Activated CD8-positive, alpha-beta T cell treated with anti-CD3 and anti-CD28 coated beads for 36 hours (primary cell): ENCODE data around the gene GRM5. TPM values are rescaled to one million over a fixed set of nuclear protein-coding genes. Genes with fewer than 3 reads are reported as not detected.

Source experiments
- ATAC-seq: fragments of 200-7000 bp; cut with Tn5 transposase; one replicate; pipeline ENCODE4 v1.10.0; 2021; ENCODE audit warnings: mild to moderate bottlenecking, moderate library complexity
- CTCF ChIA-PET: fragments of 350-600 bp; sonication (Branson Sonifier 250); formaldehyde crosslinking; loops from one replicate; lab custom pipeline; 2021; ENCODE audit warnings: antibody characterized with exemption; lab: Charles Lee
- POLR2A ChIA-PET: fragments of 350-600 bp; sonication (Branson Sonifier 250); formaldehyde crosslinking; loops from one replicate; lab custom pipeline; 2021; ENCODE audit warnings: antibody characterized with exemption; lab: Charles Lee
- DNase-seq: peaks from one replicate; pipeline ENCODE4 v3.0.0-alpha.2; 2020
- H3K27ac Mint-ChIP-seq: one replicate; pipeline ENCODE4 v1.8.0; 2021; ENCODE audit warnings: mild to moderate bottlenecking, mixed read lengths
- H3K27me3 Mint-ChIP-seq: one replicate; pipeline ENCODE4 v1.8.0; 2021; ENCODE audit warnings: mixed read lengths
- H3K36me3 Mint-ChIP-seq: one replicate; pipeline ENCODE4 v1.8.0; 2021; ENCODE audit warnings: low read depth, mixed read lengths
- H3K4me1 Mint-ChIP-seq: one replicate; pipeline ENCODE4 v1.8.0; 2021; ENCODE audit warnings: low read depth, mixed read lengths
- H3K4me3 Mint-ChIP-seq: one replicate; pipeline ENCODE4 v1.8.0; 2021; ENCODE audit warnings: mild to moderate bottlenecking, moderate library complexity, mixed read lengths
- H3K9me3 Mint-ChIP-seq: one replicate; pipeline ENCODE4 v1.8.0; 2021; ENCODE audit warnings: mixed read lengths
- intact Hi-C: fragments of 100-400 bp; cut with micrococcal nuclease; formaldehyde crosslinking; loops from one replicate; pipeline ENCODE4 v1.10.0; 2022
- total RNA-seq, 2 experiments: library from RNA; stranded (reverse); gene quantifications; one replicate each; pipeline ENCODE4 v1.2.3, GENCODE V29; 2021
- TF ChIP-seq, protein P1 (sequence below): fragments of 200-600 bp; IDR thresholded peaks from one replicate; pipeline ENCODE4 v1.8.0; 2022; ENCODE audit warnings: antibody characterized with exemption, mild to moderate bottlenecking

Gene GRM5
- total RNA-seq, 2 experiments from 2014 or later = not detected

DNA sequence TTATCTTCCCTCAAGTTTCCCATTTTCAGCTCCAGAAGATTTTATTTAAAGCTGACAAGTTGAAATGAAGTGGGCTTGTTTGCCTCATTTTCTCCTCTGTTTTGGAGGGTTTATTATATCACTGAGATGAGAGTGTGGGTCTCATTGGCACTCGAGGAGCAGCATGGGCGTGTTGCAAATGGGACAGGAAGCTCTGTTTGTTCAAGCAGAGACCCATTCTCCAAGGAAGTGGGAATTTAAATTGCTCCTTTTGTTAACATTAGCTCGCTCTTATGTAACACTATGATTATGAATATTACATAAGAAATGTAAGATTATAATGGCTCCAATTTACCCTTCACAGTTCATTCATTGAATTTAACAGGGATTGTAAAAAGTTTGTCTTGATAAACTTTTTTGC lies 410.6 kb downstream of the GRM5 start:
- Mint-ChIP-seq H3K4me1 (peaks cover 8% of the 10 kb centered on the region), H3K27ac (no peak overlapping the region), H3K9me3 (no peaks in the 10 kb centered on the region), H3K27me3 (no peaks in the 10 kb centered on the region), H3K4me3 (no peak overlapping the region), H3K36me3 (no peaks in the 10 kb centered on the region)
- ATAC-seq (no peak), DNase-seq (no peak)
- ChIA-PET POLR2A (no interaction called here), CTCF (no interaction called here)
- TF ChIP-seq, protein P1, sequence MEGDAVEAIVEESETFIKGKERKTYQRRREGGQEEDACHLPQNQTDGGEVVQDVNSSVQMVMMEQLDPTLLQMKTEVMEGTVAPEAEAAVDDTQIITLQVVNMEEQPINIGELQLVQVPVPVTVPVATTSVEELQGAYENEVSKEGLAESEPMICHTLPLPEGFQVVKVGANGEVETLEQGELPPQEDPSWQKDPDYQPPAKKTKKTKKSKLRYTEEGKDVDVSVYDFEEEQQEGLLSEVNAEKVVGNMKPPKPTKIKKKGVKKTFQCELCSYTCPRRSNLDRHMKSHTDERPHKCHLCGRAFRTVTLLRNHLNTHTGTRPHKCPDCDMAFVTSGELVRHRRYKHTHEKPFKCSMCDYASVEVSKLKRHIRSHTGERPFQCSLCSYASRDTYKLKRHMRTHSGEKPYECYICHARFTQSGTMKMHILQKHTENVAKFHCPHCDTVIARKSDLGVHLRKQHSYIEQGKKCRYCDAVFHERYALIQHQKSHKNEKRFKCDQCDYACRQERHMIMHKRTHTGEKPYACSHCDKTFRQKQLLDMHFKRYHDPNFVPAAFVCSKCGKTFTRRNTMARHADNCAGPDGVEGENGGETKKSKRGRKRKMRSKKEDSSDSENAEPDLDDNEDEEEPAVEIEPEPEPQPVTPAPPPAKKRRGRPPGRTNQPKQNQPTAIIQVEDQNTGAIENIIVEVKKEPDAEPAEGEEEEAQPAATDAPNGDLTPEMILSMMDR = no peak
- intact Hi-C loops = no loop called here

DNA sequence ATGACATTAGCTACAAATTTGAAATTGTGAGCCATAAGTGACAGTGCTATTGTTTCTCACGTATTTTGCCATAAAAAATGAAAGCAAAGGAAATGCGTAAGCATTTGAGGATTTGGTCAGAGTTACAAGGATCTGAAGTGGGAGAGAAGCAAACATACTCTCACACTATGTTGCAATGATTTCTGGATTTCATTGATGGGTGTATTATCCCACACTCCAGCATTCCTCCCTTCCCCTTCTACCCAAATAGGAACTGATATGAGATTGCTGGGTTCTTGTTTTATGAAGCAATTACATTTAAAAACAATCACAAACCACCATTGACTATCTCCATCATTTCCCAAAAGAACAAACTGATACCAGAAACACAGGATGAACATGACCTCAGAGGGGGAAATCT lies 414.2 kb downstream of the GRM5 start:
- no peaks in the 10 kb centered on the region for H3K36me3 Mint-ChIP-seq
- TF ChIP-seq, protein P1 = no peak
- no peak for ATAC-seq

DNA sequence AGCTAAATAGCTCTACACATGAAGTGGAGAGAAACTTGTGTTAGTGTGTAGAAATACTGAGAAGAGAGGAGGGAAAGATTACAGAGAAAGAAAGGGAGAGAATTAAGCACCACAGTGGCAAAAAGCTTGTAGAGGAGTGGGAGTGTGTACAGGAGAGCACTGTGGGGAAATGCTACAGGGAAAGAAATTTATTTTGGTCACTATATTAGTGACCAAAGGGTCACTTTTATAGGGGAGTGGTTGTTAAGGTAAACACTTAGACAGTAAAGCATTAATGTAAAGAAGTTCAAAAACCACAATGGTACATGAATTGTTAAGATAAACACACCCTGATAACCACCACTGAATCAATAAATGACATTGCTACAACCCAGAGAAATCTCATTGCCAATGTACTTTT lies 421.1 kb downstream of the GRM5 start:
- Mint-ChIP-seq H3K27ac (no peak overlapping the region), H3K36me3 (no peaks in the 10 kb centered on the region), H3K9me3 (no peaks in the 10 kb centered on the region), H3K27me3 (no peaks in the 10 kb centered on the region), H3K4me1 (no peaks in the 10 kb centered on the region), H3K4me3 (no peak overlapping the region)
- ChIA-PET POLR2A (no interaction called here), CTCF (no interaction called here)
- TF ChIP-seq, protein P1 = no peak
- ATAC-seq = no peak
- intact Hi-C loops = no loop called here
- no peak for DNase-seq

More for the DNA sequence above, 414.2 kb downstream of the GRM5 start:
- intact Hi-C loops = no loop called here
- Mint-ChIP-seq H3K9me3 (no peaks in the 10 kb centered on the region), H3K27ac (no peak overlapping the region), H3K4me3 (no peak overlapping the region), H3K27me3 (no peaks in the 10 kb centered on the region), H3K4me1 (no peaks in the 10 kb centered on the region)
- CTCF ChIA-PET = no interaction called here
- DNase-seq = no peak
- POLR2A ChIA-PET = no interaction called here

DNA sequence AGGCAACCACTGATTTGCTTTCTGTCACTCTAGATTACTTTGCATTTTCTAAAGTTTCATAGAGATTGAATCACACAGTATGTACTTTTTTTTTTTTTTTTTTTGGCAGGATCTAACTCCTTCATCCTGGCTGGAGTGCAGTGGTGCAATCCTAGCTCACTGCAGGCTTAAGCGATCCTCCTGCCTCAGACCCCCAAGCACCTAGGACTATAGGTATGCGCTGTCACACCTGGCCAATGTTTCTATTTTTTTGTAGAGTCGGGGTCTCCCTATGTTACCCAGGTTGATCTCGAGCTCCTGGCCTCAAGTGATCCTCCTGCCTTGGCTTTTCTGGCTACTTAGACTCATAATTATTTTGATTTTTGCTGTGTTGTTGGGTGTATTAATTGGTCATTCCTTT lies 433.6 kb downstream of the GRM5 start:
- intact Hi-C loops = no loop called here
- Mint-ChIP-seq H3K4me3 (no peak overlapping the region), H3K27ac (no peak overlapping the region), H3K36me3 (no peaks in the 10 kb centered on the region), H3K9me3 (no peaks in the 10 kb centered on the region), H3K27me3 (no peaks in the 10 kb centered on the region), H3K4me1 (no peaks in the 10 kb centered on the region)
- TF ChIP-seq, protein P1 = no peak
- no peak for DNase-seq
- ChIA-PET CTCF (no interaction called here), POLR2A (no interaction called here)
- ATAC-seq = no peak

DNA sequence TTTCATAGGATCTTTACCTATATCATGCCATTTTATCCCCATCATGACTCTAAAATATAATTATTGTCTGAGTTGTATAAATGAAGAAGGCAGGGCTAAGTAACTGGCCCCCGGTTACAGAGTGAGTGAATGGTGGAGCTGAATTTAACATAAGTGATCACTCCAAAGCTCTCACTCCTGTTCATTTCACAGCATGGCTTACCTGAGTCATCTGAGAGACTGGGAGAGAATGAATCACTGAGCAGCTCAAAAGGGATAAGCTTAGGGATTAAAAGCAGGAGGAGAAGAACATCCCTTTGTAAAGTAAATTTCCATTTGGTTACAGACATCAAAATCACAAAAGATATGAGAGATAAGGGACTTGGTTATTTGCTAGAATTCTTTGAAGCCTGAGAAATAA lies 434.3 kb downstream of the GRM5 start:
- intact Hi-C loops = no loop called here
- H3K27me3 Mint-ChIP-seq = no peaks in the 10 kb centered on the region
- no peaks in the 10 kb centered on the region for H3K4me1 Mint-ChIP-seq
- ChIA-PET CTCF (no interaction called here), POLR2A (no interaction called here)
- no peaks in the 10 kb centered on the region for H3K9me3 Mint-ChIP-seq
- no peak overlapping the region for H3K27ac Mint-ChIP-seq
- DNase-seq (no peak), ATAC-seq (no peak)
- H3K36me3 Mint-ChIP-seq = no peaks in the 10 kb centered on the region
- TF ChIP-seq, protein P1 = no peak
- H3K4me3 Mint-ChIP-seq = no peak overlapping the region
